ENCODE measurements around the gene CD6. TPM values are rescaled to one million over a fixed set of nuclear protein-coding genes. Genes with fewer than 3 reads are reported as not detected.
A peak's percentile ranks its signal among the peaks of the same experiment; 100 is the strongest.

CD6 gene
- total RNA-seq, 1 experiment from 2014 or later: not detected

DNA sequence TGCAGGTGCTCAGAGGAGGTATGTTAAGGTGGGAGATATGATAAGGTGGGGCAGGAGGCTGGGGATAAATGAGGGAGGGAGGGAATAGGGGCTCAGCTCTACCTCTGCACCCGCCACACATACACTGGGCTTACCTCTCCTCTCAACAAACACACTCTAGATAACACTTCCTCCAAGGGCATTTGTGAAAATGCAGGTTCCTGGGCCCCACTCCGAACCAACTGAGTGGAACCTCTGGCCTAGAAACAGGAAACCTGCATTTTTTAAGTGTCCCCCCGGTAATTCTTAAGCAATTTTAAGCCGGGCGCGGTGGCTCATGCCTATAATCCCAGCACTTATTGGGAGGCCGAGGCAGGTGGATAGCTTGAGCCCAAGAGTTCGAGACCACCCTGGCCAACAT is 84.3 kb downstream of the CD6 start:
- Histone ChIP-seq H2BK15ac (ENCODE audit: low read depth, low read length) (no peak overlapping the region), H3K27me3 (ENCODE audit: insufficient read depth, low read length) (no peaks in the 10 kb centered on the region), H3K23me2 (ENCODE audit: insufficient read length, low read depth, low read length, poor library complexity, severe bottlenecking) (no peaks in the 10 kb centered on the region), H2BK5ac (ENCODE audit: insufficient read length, low read length) (no peak overlapping the region), H3K56ac (ENCODE audit: insufficient read length, low read depth, low read length) (no peak overlapping the region), H4K20me1 (ENCODE audit: control insufficient read depth, insufficient read depth, insufficient read length) (no peaks in the 10 kb centered on the region), H3K79me2 (ENCODE audit: insufficient read depth, low read length) (no peaks in the 10 kb centered on the region), H3K9ac (ENCODE audit: extremely low read depth, insufficient read length, low read length) (no peak overlapping the region), H2BK120ac (ENCODE audit: low read depth, low read length, poor library complexity, severe bottlenecking) (no peak overlapping the region), H3K18ac (ENCODE audit: insufficient read length, low read depth, low read length) (no peak overlapping the region), H3K4me2 (ENCODE audit: insufficient read depth, insufficient read length, low read length) (no peak overlapping the region), H4K8ac (replicated peaks; ENCODE audit: insufficient read length, low read depth, low read length) (no peak overlapping the region), H3K14ac (ENCODE audit: insufficient read depth, low read length) (no peak overlapping the region), H3T11ph (ENCODE audit: low read length) (no peak overlapping the region), H2AFZ (ENCODE audit: low read length) (no peak overlapping the region), H3K79me1 (ENCODE audit: insufficient read depth, low read depth, low read length, poor library complexity, severe bottlenecking) (no peaks in the 10 kb centered on the region), H2BK12ac (ENCODE audit: insufficient read length, low read depth, low read length) (no peak overlapping the region), H2AK5ac (ENCODE audit: insufficient read length, low read length) (no peak overlapping the region), H3K4me1 (ENCODE audit: insufficient read depth, low read length) (no peaks in the 10 kb centered on the region), H3K9me3 (ENCODE audit: control insufficient read depth, low read depth, low read length) (no peaks in the 10 kb centered on the region), H3K27ac (ENCODE audit: insufficient read length, low read depth, low read length) (no peak overlapping the region), H3K23ac (ENCODE audit: insufficient read length, low read depth, low read length) (no peak overlapping the region), H4K91ac (ENCODE audit: insufficient read length, low read depth, low read length) (no peak overlapping the region), H3K4ac (ENCODE audit: low read depth, low read length) (no peak overlapping the region), H4K5ac (ENCODE audit: insufficient read length, low read depth, low read length) (no peak overlapping the region), H2BK20ac (ENCODE audit: low read depth, low read length, poor library complexity, severe bottlenecking) (no peak overlapping the region)
- peak overlapping the region in 1 of 3 experiments; percentile 52; a peak in 1 of 7 replicates for H3K27ac Mint-ChIP-seq
- no peaks in the 10 kb centered on the region for H3K36me3 Mint-ChIP-seq (ENCODE audit: insufficient read depth in 1 of 3, low read depth in 3 of 3)
- H3K27me3 Mint-ChIP-seq (ENCODE audit: low read depth): peaks cover 8% of the 10 kb centered on the region
- DNase-seq: no peak
- peaks cover 0 to 3% of the 10 kb centered on the region in 2 experiments; a peak in 1 of 4 replicates for H3K4me1 Mint-ChIP-seq
- TF ChIP-seq, protein P1, sequence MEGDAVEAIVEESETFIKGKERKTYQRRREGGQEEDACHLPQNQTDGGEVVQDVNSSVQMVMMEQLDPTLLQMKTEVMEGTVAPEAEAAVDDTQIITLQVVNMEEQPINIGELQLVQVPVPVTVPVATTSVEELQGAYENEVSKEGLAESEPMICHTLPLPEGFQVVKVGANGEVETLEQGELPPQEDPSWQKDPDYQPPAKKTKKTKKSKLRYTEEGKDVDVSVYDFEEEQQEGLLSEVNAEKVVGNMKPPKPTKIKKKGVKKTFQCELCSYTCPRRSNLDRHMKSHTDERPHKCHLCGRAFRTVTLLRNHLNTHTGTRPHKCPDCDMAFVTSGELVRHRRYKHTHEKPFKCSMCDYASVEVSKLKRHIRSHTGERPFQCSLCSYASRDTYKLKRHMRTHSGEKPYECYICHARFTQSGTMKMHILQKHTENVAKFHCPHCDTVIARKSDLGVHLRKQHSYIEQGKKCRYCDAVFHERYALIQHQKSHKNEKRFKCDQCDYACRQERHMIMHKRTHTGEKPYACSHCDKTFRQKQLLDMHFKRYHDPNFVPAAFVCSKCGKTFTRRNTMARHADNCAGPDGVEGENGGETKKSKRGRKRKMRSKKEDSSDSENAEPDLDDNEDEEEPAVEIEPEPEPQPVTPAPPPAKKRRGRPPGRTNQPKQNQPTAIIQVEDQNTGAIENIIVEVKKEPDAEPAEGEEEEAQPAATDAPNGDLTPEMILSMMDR (conservative IDR thresholded peaks at IDR 0.05): no peak
- H3K9me3 Mint-ChIP-seq: 0 out of 5 replicates have a peak, but pooled peaks cover 0 to 3% of the 10 kb centered on the region in 2 experiments
- no CpG with 5 or more reads among the region's 8 CpGs for WGBS (ENCODE audit: extremely low coverage, insufficient read length, low lambda C conversion rate)
- H3K4me3 Mint-ChIP-seq: no peak overlapping the region

All from H9 (cell line).